ENCODE measurements around the gene PLCB2. TPM values are rescaled to one million over a fixed set of nuclear protein-coding genes. Genes with fewer than 3 reads are reported as not detected.

The PLCB2 gene
- total RNA-seq, 1 donor from 2014 or later, result 8.7 TPM

DNA sequence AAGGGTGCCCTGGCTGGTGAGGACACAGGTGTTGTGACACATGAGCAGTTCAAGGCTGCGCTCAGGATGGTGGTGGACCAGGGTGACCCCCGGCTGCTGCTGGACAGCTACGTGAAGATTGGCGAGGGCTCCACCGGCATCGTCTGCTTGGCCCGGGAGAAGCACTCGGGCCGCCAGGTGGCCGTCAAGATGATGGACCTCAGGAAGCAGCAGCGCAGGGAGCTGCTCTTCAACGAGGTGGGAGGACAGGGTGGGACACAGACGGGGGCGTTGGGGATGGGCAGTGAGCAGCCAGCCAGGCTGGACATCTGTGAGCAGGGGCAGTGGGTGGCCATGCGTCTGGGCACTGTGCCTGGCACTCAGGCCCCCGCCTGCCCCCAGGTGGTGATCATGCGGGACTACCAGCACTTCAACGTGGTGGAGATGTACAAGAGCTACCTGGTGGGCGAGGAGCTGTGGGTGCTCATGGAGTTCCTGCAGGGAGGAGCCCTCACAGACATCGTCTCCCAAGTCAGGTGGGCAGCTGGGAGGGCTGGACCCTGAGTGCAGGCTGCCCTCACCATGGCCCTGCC is 35.2 kb downstream of the PLCB2 start:
- peaks cover 17% of the 10 kb centered on the region for H3K27me3 Mint-ChIP-seq (ENCODE audit: low read depth)
- no peak for DNase-seq (ENCODE audit: low read depth, low spot score)
- no peaks in the 10 kb centered on the region for H3K36me3 Mint-ChIP-seq (ENCODE audit: low read depth)
- peaks cover 5% of the 10 kb centered on the region for H3K4me1 Mint-ChIP-seq
- H3K27ac Mint-ChIP-seq (ENCODE audit: unreplicated experiment), result no peak overlapping the region
- no peak overlapping the region for H3K4me3 Mint-ChIP-seq
- TF ChIP-seq, protein P1, sequence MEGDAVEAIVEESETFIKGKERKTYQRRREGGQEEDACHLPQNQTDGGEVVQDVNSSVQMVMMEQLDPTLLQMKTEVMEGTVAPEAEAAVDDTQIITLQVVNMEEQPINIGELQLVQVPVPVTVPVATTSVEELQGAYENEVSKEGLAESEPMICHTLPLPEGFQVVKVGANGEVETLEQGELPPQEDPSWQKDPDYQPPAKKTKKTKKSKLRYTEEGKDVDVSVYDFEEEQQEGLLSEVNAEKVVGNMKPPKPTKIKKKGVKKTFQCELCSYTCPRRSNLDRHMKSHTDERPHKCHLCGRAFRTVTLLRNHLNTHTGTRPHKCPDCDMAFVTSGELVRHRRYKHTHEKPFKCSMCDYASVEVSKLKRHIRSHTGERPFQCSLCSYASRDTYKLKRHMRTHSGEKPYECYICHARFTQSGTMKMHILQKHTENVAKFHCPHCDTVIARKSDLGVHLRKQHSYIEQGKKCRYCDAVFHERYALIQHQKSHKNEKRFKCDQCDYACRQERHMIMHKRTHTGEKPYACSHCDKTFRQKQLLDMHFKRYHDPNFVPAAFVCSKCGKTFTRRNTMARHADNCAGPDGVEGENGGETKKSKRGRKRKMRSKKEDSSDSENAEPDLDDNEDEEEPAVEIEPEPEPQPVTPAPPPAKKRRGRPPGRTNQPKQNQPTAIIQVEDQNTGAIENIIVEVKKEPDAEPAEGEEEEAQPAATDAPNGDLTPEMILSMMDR (conservative IDR thresholded peaks at IDR 0.05), result no peak
- no peaks in the 10 kb centered on the region for H3K9me3 Mint-ChIP-seq

DNA sequence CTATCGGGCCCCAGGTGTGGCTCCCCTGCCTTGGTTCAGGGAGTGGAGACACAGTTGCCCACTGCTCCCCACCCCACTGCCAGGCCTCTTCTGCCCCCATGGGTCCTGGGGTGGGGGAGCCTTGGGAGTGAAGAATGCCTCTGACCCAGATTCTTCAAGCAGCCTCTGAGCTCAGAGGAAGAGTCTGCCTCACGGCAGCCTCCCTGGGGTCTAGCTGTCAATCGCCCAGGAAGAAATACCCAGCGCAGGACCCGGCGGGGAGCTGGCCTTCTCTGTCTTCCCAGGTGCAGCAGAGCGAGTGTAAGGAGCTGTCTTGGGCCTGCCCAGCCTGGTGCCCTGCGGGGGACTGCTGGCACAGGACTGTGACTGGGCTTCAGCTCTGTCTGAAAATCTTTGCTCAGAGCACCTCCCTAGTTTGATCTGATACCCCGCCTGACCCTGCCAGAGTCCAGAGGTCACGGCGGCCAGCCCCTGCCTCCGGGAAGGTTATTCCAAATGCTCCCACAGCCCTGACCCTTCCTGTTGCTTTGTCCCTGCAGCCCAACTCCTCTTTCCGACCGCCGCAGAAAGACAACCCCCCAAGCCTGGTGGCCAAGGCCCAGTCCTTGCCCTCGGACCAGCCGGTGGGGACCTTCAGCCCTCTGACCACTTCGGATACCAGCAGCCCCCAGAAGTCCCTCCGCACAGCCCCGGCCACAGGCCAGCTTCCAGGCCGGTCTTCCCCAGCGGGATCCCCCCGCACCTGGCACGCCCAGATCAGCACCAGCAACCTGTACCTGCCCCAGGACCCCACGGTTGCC is 35.9 kb downstream of the PLCB2 start:
- no peaks in the 10 kb centered on the region for H3K36me3 Mint-ChIP-seq (ENCODE audit: low read depth)
- peaks cover 11% of the 10 kb centered on the region for H3K27me3 Mint-ChIP-seq (ENCODE audit: low read depth)
- no peak overlapping the region for H3K4me3 Mint-ChIP-seq
- no peak for DNase-seq (ENCODE audit: low read depth, low spot score)
- no peaks in the 10 kb centered on the region for H3K9me3 Mint-ChIP-seq
- H3K27ac Mint-ChIP-seq (ENCODE audit: unreplicated experiment), result no peak overlapping the region
- peaks cover 5% of the 10 kb centered on the region for H3K4me1 Mint-ChIP-seq
- TF ChIP-seq, protein P1 (conservative IDR thresholded peaks at IDR 0.05), result no peak

DNA sequence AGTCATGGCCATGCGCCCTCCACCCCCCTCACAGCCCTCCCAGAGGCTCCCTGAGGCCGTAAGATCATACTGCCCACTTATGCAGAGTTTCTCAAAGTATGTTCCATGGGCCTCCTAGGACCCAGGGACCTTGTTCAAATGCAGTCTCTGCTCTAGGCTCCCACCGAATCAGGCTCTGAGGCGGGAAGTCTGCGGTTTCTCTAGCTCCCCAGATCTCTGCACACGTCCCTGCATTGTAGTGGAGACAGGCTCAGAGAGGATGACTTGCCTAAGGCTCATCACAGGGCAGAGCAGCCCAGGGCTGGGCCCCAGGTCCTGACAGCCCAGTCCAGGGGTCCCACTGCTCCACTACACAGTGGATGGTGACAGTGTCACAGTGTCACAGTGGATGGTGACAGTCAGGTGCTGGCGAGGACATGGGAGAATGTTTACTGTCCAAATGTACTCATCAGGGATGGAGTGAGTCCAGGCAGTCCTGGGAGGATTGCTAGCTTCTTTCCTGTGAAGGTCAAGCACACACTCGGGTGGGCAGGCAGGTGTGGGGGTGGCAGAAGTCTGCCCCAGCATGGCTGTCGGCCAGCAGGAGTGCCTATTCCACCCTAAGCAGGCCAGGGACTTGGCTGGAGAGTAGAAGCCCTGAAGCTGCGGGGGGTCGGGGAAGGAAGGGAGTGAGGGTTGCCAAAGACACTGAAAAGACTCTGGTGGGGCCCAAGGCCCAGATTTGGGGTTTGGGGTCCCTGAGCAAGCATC is 37.3 kb downstream of the PLCB2 start:
- TF ChIP-seq, protein P1 (conservative IDR thresholded peaks at IDR 0.05), result no peak
- Mint-ChIP-seq H3K4me1 (peaks cover 8% of the 10 kb centered on the region), H3K9me3 (no peaks in the 10 kb centered on the region), H3K27ac (ENCODE audit: unreplicated experiment) (no peak overlapping the region), H3K4me3 (no peak overlapping the region), H3K36me3 (ENCODE audit: low read depth) (no peaks in the 10 kb centered on the region), H3K27me3 (ENCODE audit: low read depth) (peaks cover 6% of the 10 kb centered on the region)
- DNase-seq (ENCODE audit: low read depth, low spot score), result no peak

DNA sequence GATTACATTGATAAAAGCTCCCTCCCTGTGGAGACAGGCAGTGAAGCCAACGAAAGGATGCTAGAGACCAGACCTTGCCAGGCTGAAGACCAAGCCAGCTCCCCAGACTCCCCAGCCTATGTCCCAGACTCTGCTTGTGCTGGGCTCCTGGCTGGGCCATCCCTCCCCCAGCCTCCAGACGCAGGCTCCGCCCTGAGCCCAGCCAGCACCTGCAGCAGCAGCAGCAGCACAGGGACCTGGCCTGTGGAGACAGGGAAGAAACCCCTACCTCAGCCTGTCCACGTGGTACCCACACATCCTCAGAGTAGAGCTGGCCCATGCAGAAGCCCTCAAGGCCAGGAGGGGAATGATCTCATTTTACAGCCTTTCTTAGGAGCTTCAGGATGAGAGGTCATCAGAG is 38.1 kb downstream of the PLCB2 start:
- DNase-seq (ENCODE audit: low read depth, low spot score), result no peak
- no peaks in the 10 kb centered on the region for H3K36me3 Mint-ChIP-seq (ENCODE audit: low read depth)
- H3K27me3 Mint-ChIP-seq (ENCODE audit: low read depth), result peaks cover 2% of the 10 kb centered on the region
- peaks cover 5% of the 10 kb centered on the region for H3K4me1 Mint-ChIP-seq
- no peak overlapping the region for H3K27ac Mint-ChIP-seq (ENCODE audit: unreplicated experiment)
- no peak overlapping the region for H3K4me3 Mint-ChIP-seq
- no peaks in the 10 kb centered on the region for H3K9me3 Mint-ChIP-seq
- TF ChIP-seq, protein P1 (conservative IDR thresholded peaks at IDR 0.05), result no peak

DNA sequence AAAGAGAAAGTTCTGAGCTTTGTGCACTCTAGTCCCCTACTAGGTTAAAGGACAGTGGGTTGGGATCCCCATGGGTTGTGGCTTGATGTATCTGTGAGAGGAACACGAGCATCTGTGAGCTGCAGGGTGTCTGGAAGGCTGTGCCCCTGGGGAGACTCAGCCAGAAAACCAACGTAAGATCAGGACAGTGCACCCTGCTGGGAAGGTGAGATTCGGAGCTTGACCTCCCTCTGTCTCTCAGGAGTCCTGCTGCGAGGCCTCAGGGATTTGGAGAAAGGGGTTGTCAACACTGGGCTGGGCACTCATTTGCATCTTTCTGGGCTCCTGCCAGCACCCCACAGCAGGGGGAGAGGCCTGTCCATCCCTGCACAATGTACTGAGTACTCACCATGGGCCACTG is 40.1 kb downstream of the PLCB2 start:
- H3K36me3 Mint-ChIP-seq (ENCODE audit: low read depth), result no peaks in the 10 kb centered on the region
- no peak for DNase-seq (ENCODE audit: low read depth, low spot score)
- peaks cover 3% of the 10 kb centered on the region for H3K4me1 Mint-ChIP-seq
- TF ChIP-seq, protein P1 (conservative IDR thresholded peaks at IDR 0.05), result no peak
- H3K4me3 Mint-ChIP-seq, result no peak overlapping the region
- H3K27me3 Mint-ChIP-seq (ENCODE audit: low read depth), result no peaks in the 10 kb centered on the region
- H3K27ac Mint-ChIP-seq (ENCODE audit: unreplicated experiment), result no peak overlapping the region
- no peaks in the 10 kb centered on the region for H3K9me3 Mint-ChIP-seq
